ENCODE data around the gene ZNHIT2. TPM values are rescaled to one million over a fixed set of nuclear protein-coding genes. Genes with fewer than 3 reads are reported as not detected.

Gene ZNHIT2
- polyA plus RNA-seq, 3 donors from 2014 or later: 15.5 to 25.8 (median 23.9) TPM

- Mint-ChIP-seq H3K9me3 (no peaks in the 10 kb centered on the region), H3K4me3 (no peak overlapping the region)
Measured at GRCh38 chr11:65148657-65149056, 31.2 kb upstream of the ZNHIT2 start.

GRCh38 chr11:65147352-65148075 is 30.0 kb upstream of the ZNHIT2 start:
- no peaks in the 10 kb centered on the region for H3K4me1 Mint-ChIP-seq
- H3K9me3 Mint-ChIP-seq: no peaks in the 10 kb centered on the region
- no peak overlapping the region for H3K4me3 Mint-ChIP-seq
- DNase-seq: no peak
- H3K27me3 Mint-ChIP-seq (ENCODE audit: low read depth in 3 of 3): peaks cover 0 to 10% (median 3%) of the 10 kb centered on the region in 3 donors
- H3K27ac Mint-ChIP-seq: no peak overlapping the region
- no peaks in the 10 kb centered on the region for H3K36me3 Mint-ChIP-seq

More at GRCh38 chr11:65148657-65149056, 31.2 kb upstream of the ZNHIT2 start:
- DNase-seq: no peak
- no peak overlapping the region for H3K27ac Mint-ChIP-seq
- no peaks in the 10 kb centered on the region for H3K4me1 Mint-ChIP-seq
- no peaks in the 10 kb centered on the region for H3K36me3 Mint-ChIP-seq
- H3K27me3 Mint-ChIP-seq (ENCODE audit: low read depth in 3 of 3): peaks cover 0 to 8% (median 2%) of the 10 kb centered on the region in 3 donors

GRCh38 chr11:65141896-65142494 is 24.5 kb upstream of the ZNHIT2 start:
- H3K27ac Mint-ChIP-seq: no peak overlapping the region
- H3K4me1 Mint-ChIP-seq: peaks cover 0 to 4% of the 10 kb centered on the region in 2 donors
- peaks cover 0 to 10% (median 7%) of the 10 kb centered on the region in 3 donors for H3K27me3 Mint-ChIP-seq (ENCODE audit: low read depth in 3 of 3)
- H3K4me3 Mint-ChIP-seq: no peak overlapping the region
- H3K36me3 Mint-ChIP-seq: no peaks in the 10 kb centered on the region
- no peak for DNase-seq
- no peaks in the 10 kb centered on the region for H3K9me3 Mint-ChIP-seq

GRCh38 chr11:65136515-65137096 is 19.1 kb upstream of the ZNHIT2 start:
- no peak for DNase-seq
- Mint-ChIP-seq H3K4me3 (peak overlapping the region in 4 of 5 donors; percentile 70 to 99 (median 86)), H3K27me3 (ENCODE audit: low read depth in 3 of 3) (peaks cover 13 to 16% (median 15%) of the 10 kb centered on the region in 3 donors), H3K36me3 (no peaks in the 10 kb centered on the region), H3K4me1 (peaks cover 38 to 42% of the 10 kb centered on the region in 2 donors), H3K9me3 (no peaks in the 10 kb centered on the region), H3K27ac (peak overlapping the region in 5 of 6 donors; percentile 94 to 100 (median 100))

- peaks cover 3 to 4% (median 4%) of the 10 kb centered on the region in 3 donors for H3K36me3 Mint-ChIP-seq
- peaks cover 38 to 45% of the 10 kb centered on the region in 2 donors for H3K4me1 Mint-ChIP-seq
- no peaks in the 10 kb centered on the region for H3K9me3 Mint-ChIP-seq
- peak overlapping the region; percentile 93 to 100 (median 98) for H3K4me3 Mint-ChIP-seq
- peaks cover 13 to 16% (median 15%) of the 10 kb centered on the region in 3 donors for H3K27me3 Mint-ChIP-seq (ENCODE audit: low read depth in 3 of 3)
- no peak for DNase-seq
- H3K27ac Mint-ChIP-seq: peak overlapping the region; percentile 99 to 100 (median 100)
Measured at GRCh38 chr11:65135633-65136145, 18.2 kb upstream of the ZNHIT2 start.

- Mint-ChIP-seq H3K27ac (peak overlapping the region; percentile 99 to 100 (median 100)), H3K36me3 (peaks cover 3 to 4% (median 4%) of the 10 kb centered on the region in 3 donors), H3K4me1 (peaks cover 38 to 45% of the 10 kb centered on the region in 2 donors), H3K9me3 (no peaks in the 10 kb centered on the region), H3K27me3 (ENCODE audit: low read depth in 3 of 3) (peaks cover 13 to 16% (median 15%) of the 10 kb centered on the region in 3 donors), H3K4me3 (peak overlapping the region; percentile 93 to 100 (median 98))
- peak; percentile 90 to 91 (median 91) for DNase-seq
Measured at GRCh38 chr11:65134952-65135632, 17.6 kb upstream of the ZNHIT2 start.

- peaks cover 13 to 15% (median 14%) of the 10 kb centered on the region in 3 donors for H3K27me3 Mint-ChIP-seq (ENCODE audit: low read depth in 3 of 3)
- H3K36me3 Mint-ChIP-seq: peaks cover 3 to 4% (median 4%) of the 10 kb centered on the region in 3 donors
- H3K4me3 Mint-ChIP-seq: peak within 1 kb of the TSS; percentile 93 to 100 (median 98)
- peaks cover 38 to 45% of the 10 kb centered on the region in 2 donors for H3K4me1 Mint-ChIP-seq
- H3K9me3 Mint-ChIP-seq: no peaks in the 10 kb centered on the region
- peak; percentile 93 to 94 (median 93) for DNase-seq
- peak within 1 kb of the TSS; percentile 99 to 100 (median 100) for H3K27ac Mint-ChIP-seq
Measured at GRCh38 chr11:65134240-65134951, 16.9 kb upstream of the ZNHIT2 start, which contains the start of gene SYVN1. TSS of gene SYVN1 (minus strand) at chr11:65134519. CDS start at chr11:65133601, 918 bp downstream.

GRCh38 chr11:65133724-65134123 is 16.2 kb upstream of the ZNHIT2 start:
- Mint-ChIP-seq H3K27ac (peak overlapping the region; percentile 99 to 100 (median 100)), H3K4me3 (peak overlapping the region; percentile 93 to 100 (median 98)), H3K27me3 (ENCODE audit: low read depth in 3 of 3) (peaks cover 13 to 15% (median 14%) of the 10 kb centered on the region in 3 donors), H3K9me3 (no peaks in the 10 kb centered on the region), H3K4me1 (peaks cover 38 to 45% of the 10 kb centered on the region in 2 donors), H3K36me3 (peaks cover 3 to 5% (median 4%) of the 10 kb centered on the region in 3 donors)
- DNase-seq: peak in 1 of 3 donors; percentile 17

- Mint-ChIP-seq H3K9me3 (no peaks in the 10 kb centered on the region), H3K27me3 (ENCODE audit: low read depth in 3 of 3) (peaks cover 13 to 15% (median 14%) of the 10 kb centered on the region in 3 donors), H3K4me3 (peak overlapping the region; percentile 93 to 100 (median 98)), H3K4me1 (peaks cover 38 to 45% of the 10 kb centered on the region in 2 donors), H3K36me3 (peaks cover 3 to 9% (median 4%) of the 10 kb centered on the region in 3 donors), H3K27ac (peak overlapping the region; percentile 99 to 100 (median 100))
- peak in 2 of 3 donors; percentile 29 to 34 for DNase-seq
Measured at GRCh38 chr11:65132988-65133700, 15.6 kb upstream of the ZNHIT2 start.

- Mint-ChIP-seq H3K4me3 (peak overlapping the region; percentile 93 to 100 (median 98)), H3K36me3 (peaks cover 3 to 9% (median 4%) of the 10 kb centered on the region in 3 donors), H3K27ac (peak overlapping the region; percentile 60 to 100 (median 100)), H3K27me3 (ENCODE audit: low read depth in 3 of 3) (peaks cover 13 to 15% (median 14%) of the 10 kb centered on the region in 3 donors), H3K4me1 (peaks cover 38 to 42% of the 10 kb centered on the region in 2 donors), H3K9me3 (no peaks in the 10 kb centered on the region)
- DNase-seq: no peak
Measured at GRCh38 chr11:65132238-65132987, 14.9 kb upstream of the ZNHIT2 start.

- no peak for DNase-seq
- Mint-ChIP-seq H3K27me3 (ENCODE audit: low read depth in 3 of 3) (peaks cover 13 to 15% (median 14%) of the 10 kb centered on the region in 3 donors), H3K36me3 (peaks cover 3 to 15% (median 4%) of the 10 kb centered on the region in 3 donors), H3K27ac (peak overlapping the region in 2 of 6 donors; percentile 99 to 100), H3K4me3 (peak overlapping the region in 2 of 5 donors; percentile 98 to 100), H3K4me1 (peaks cover 38 to 41% of the 10 kb centered on the region in 2 donors), H3K9me3 (no peaks in the 10 kb centered on the region)
Measured at GRCh38 chr11:65131895-65132237, 14.4 kb upstream of the ZNHIT2 start.

Data from immature natural killer cell (primary cell).